Transverse colon (tissue), 3 donors: ENCODE data around the gene MAMDC4.

Source experiments
- POLR2A ChIP-seq: fragments of 450-650 bp; IDR thresholded peaks from one replicate; pipeline ENCODE4 v1.6.1; 2016; ENCODE audit warnings: antibody characterized with exemption, mild to moderate bottlenecking, moderate library complexity
- TF ChIP-seq, protein P1 (sequence below), 5 experiments: fragments of 200-600 bp in 3 of 5; fragments of 450-650 bp in 2 of 5; sonication (generic) in 3 of 5; IDR thresholded peaks; 1 replicate in 2 of 5; 2 replicates in 3 of 5; pipeline ENCODE4 v1.5.1; 2016 to 2017; ENCODE audit warnings: antibody characterized with exemption in 5 of 5, inconsistent platforms in 3 of 5, mild to moderate bottlenecking in 2 of 5, moderate library complexity in 1 of 5

DNA sequence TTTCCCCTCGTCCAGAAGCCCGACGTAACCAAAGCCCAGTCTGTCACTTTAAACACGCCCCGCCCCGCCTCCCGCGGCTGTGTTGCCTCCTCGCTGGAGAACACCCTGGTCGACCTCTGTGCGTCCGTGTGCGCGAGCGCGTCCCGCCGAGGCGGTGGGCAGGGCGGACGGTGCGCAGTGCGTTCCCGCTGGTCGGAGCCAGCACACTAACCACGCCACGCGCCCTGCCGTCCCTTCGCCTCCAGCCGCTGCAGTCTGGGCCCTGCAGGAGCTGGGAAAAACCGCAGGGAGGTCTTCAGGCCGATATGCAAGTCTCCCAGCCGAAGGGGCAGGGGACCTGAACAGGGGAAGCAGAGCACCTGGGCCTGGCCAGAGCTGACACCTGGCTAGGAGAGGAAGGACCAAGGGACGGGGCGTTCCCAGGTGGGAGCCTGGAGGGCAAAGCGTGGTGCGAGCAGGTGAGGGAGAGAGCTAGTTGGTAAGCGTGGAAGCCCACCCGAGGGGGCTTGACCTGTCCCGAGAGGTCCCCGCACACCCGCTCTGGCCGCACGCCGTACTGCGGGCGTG, 4.2 kb upstream of the MAMDC4 start:
- TF ChIP-seq, protein P1, sequence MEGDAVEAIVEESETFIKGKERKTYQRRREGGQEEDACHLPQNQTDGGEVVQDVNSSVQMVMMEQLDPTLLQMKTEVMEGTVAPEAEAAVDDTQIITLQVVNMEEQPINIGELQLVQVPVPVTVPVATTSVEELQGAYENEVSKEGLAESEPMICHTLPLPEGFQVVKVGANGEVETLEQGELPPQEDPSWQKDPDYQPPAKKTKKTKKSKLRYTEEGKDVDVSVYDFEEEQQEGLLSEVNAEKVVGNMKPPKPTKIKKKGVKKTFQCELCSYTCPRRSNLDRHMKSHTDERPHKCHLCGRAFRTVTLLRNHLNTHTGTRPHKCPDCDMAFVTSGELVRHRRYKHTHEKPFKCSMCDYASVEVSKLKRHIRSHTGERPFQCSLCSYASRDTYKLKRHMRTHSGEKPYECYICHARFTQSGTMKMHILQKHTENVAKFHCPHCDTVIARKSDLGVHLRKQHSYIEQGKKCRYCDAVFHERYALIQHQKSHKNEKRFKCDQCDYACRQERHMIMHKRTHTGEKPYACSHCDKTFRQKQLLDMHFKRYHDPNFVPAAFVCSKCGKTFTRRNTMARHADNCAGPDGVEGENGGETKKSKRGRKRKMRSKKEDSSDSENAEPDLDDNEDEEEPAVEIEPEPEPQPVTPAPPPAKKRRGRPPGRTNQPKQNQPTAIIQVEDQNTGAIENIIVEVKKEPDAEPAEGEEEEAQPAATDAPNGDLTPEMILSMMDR (IDR thresholded peaks at IDR 0.05), result no peak
- peak; percentile 96 for TF ChIP-seq POLR2A
